ENCODE results near the gene MAPKBP1. TPM values are rescaled to one million over a fixed set of nuclear protein-coding genes. Genes with fewer than 3 reads are reported as not detected.

The MAPKBP1 gene
- total and polyA plus RNA-seq, 2 of the 8 experiments (the other 6 are each of a cell fraction or from before 2014, with no cell fraction given): 4.3 to 11.3 TPM

DNA sequence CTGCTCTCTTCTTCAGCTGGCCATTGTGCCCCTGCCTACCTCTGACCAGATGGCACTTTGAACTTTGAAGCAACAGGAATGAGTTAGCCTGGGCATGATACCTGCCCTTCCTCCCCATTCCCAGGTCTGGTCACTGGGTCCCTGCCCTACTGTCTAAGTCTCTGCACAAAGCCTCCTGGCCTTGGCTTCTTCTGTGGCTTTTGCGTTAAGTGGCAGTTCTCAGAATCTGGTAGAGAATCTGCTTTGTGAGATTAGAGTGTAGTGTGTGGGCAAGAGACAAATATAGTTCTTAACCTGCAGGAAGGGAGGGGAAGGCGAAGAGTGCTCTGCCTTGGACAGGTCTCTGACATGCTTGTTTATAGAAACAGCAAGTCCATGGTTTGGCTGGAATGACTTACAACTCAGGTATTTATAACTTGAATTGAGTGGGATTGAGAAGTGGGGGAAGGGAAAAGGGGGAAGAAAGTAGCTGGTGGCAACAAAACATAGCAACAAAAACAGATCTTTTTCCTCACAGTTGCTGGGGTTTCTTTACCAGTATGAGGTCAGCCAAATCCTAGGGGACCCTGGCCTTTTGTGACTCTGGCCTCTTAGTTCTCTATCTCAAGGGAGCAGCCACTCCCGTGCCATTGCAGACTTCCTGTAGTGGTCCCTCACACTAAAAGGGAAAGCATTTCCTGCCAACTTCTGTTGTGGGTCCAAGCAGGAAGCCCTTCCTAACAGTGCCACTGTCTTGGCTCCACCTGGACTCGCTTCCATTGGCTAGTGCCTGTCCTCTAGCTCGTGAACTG, 16.7 kb downstream of the MAPKBP1 start (continued):
- no peak for TF ChIP-seq EP300 (IDR thresholded peaks at IDR 0.05; ENCODE audit: borderline replicate concordance in 1 of 2, low read depth in 2 of 2, low read length in 2 of 2)
- no peak for TF ChIP-seq CBX5 (IDR thresholded peaks at IDR 0.05; ENCODE audit: low read depth, low read length)

Data from H1 (cell line).